G401.6 (cell line): ENCODE results near the gene TTLL3.
"Not testable (repeated sequence)": the region's sequence is repeated elsewhere in the genome, so short reads cannot be mapped to it uniquely, and the experiment has no call there.

Source experiments
- FAIRE-seq: peaks from 2 replicates; lab custom pipeline; 2012; peaks lifted over from hg19 to GRCh38; lab: Jason Lieb, UNC

The TTLL3 gene

DNA sequence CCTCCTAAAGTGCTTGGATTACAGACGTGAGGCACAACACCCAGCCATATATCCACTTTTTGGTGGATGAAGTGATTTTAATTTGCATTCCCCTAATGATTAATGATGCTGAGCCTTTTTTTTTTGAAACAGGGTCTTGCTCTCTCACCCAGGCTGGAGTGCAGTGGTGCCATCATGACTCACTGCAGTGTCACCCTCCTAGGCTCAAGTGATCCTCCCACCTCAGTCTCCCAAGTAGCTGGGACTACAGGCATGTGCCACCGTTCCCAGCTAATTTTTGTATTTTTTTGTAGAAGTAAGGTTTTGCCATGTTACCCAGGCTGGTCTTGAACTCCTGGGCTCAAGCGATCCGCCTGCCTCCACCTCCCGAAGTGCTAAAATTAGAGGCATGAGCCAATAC lies 62.0 kb downstream of the TTLL3 start:
- FAIRE-seq: not testable (repeated sequence)

DNA sequence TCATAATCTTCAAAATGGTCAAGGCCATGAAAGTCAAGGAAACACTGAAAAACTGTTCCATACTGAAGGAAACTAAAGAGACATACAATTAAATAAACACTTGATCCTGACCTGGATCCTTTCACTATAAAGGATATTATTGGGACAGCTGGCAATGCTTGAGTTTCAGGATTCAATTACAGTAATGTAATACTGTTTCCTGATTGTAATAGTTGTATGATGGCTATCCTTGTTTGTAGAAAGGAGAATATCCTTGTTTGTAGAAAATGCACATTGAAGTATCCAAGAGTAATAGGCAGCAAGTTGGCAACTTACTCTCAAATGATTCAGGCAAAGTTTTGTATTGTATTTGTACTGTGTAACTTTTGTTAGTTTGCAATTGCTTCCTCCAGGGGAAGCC lies 65.4 kb downstream of the TTLL3 start:
- FAIRE-seq: no peak

DNA sequence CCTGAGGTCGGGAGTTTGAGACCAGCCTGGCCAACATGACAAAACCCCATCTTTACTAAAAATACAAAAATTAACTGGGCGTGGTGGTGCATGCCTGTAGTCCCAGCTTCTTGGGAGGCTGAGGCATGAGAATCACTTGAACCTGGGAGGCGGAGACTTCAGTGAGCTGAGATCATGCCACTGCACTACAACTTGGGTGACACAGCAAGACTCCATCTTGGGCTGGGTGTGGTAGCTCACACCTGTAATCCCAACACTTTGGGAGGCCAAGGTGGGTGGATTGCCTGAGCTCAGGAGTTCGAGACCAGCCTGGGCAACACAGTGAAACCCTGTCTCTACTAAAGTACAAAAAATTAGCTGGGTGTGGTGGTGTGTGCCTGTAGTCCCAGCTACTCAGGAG lies 66.2 kb downstream of the TTLL3 start:
- FAIRE-seq: not testable (repeated sequence)

DNA sequence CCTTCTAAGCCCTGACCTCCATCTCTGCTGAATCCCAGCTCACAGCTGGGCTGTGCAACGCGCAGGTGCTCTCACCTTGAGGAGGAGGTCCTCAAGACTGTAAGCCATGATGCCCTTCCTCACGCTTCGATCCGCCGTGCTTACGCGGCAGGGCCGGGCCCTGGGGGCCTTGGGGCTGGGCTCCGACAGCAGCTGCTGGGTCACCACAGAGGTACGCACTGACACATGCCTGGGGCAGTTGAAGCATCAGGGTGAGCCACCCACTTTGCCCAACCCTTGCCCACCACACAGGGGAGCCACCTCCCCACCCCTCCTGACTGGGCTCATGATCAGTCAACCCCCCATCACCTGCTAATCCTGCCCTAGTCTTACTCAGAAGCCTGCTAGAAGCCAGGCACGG lies 66.9 kb downstream of the TTLL3 start:
- no peak for FAIRE-seq

DNA sequence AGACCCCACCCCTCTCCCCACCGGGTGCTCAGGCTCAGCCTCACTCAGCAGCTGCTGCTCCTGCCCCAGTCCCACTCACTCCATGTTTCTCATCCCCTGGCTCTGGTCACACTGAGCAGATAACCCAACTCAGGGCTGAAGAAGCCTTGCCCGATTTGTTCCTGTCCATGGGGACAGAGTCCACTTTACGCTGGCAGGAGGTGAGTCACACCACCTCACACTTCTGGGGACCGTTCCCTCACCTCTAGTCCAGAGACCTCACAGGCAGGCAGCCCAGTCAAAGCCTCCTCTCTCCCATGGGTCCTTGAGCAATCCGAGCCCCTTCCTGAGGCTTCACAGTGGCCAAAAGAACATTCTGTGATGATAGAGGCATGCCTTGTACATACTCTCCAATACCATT lies 68.6 kb downstream of the TTLL3 start:
- FAIRE-seq: no peak

DNA sequence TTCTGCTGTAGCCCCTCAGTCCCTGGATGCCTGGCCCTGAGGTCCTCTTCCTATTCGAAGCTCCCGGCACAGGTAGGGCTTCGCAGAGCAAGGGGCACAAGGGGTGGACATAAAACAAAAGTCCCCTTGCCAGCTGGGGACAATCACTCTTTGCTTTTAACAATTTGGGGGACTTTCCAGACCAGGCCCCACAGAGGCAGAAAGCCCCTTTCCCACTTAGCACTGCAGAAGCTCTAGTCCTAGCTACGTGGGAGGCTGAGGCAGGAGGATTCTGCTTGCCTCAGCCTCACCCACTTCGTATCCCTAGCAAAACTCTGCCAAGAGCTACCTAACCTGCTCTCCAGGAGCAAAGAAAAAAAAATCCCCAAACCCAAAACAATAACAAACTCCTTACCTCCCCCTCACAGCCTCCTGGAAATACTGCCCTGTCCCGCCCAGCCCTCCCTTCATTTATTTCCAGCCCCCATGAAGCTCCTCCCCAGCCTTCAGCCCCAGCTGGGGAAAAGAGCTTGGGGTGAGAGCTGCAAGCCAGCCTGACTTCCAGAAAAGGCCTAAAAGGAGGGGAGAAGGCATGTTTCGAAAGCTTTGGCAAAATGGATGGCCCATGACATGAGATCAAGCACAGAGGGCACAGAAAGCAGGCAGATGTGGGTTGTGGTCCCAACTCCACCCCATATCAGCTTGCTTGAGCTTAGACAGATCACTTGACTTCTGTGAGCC lies 69.9 kb downstream of the TTLL3 start, which contains the start of gene CIDEC:
CIDEC (minus strand) TSS at position 424 of the 720 bp plus-strand sequence. CDS start 1,767 bp downstream, outside the sequence.
- FAIRE-seq: no peak

DNA sequence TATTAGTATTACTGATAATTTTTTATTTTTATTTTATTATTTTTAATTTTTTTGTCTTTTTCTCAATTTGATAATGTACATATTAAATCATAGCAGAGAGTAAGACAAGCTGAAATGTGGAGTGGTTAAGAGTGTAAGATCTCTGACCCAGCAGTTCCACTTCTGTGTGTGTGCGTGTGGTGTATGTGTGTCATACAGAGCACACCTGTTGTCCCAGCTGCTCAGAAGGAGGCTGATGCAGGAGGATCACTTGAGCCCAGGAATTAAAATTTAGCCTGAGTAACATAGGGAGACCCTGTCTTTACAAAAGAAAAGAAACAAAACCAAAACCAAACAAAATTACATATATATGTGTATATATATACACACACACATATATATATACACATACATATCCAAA lies 71.4 kb downstream of the TTLL3 start:
- no peak for FAIRE-seq

DNA sequence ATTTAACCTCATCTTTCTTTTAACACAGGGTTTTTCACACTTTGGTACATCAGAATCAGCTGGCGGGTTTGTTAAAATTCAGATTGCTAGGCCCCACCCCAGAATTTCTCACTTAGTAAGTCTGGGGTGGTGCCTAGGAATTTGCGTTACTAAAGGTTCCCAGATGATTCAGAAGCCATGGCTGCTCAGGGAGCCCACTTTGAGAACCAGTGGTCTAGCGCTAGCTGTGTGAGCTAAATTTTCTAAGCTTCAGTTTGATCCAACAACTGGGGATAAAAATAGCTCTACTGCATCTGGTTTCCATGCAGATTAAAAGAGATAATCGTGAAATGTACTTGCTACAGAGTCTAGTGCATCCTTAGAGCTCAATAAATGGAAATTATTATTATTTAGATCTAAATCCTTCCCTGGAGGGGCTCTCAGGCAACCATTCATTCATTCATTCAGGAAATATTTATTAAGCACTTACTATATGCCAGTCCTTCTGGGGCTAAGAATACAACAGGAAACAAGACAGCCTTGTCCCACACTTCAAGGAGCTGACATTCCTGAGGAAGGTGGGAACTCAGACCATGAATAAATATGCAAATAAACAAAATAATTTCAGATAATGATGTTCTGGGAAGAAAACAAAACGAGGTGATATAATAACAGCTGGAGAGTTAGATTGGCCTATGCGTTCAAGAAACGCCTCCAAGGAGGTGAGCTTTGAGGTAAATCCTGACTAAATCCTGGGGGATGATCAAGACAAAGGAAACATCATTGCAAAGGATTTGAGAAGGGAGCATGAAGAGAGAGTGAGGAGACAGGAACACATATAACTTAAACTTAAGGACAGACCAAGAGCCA lies 73.9 kb downstream of the TTLL3 start:
- FAIRE-seq: no peak

DNA sequence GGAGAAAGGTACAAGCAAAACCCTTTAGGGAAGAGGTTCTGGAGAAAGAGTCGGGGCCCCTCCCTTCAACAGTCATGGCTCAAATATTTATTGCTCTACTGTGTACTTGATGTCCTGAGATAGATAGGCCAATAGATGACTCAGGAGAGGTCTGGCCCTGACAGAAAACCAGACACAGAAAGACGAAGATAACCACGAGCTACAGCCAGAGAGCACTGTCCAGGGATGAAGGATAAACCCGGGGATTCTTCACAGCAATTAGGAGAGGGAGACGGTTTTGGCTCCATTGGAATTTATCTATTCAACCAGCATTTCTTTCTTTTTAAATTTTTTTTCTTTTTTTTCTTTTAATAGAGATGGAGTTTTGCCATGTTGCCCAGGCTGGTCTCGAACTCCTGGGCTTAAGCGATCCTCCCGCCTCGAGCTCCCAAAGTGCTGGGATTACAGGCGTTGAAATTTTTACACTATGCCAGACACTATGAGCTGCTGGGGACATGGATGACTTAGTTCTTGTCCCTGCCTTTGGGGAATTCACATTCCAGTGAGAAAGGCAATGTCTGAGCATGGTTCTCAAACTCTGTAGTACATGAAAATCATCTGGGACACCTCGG lies 74.6 kb downstream of the TTLL3 start:
- FAIRE-seq: no peak
